Omental fat pad (tissue), 4 donors: ENCODE results near the gene DYSF. TPM values are rescaled to one million over a fixed set of nuclear protein-coding genes. Genes with fewer than 3 reads are reported as not detected.

Experiments used
- ATAC-seq: fragments of 150-250 bp; one replicate; pipeline ENCODE4 v1.9.1; 2016; ENCODE audit warnings: mild to moderate bottlenecking, moderate library complexity; ENCODE audit not compliant: low FRiP score
- DNase-seq: peaks from one replicate; pipeline ENCODE4 v3.0.0-alpha.2; 2019; ENCODE audit warnings: low spot score
- CTCF ChIP-seq, 3 donors: fragments of 450-650 bp; IDR thresholded peaks; one replicate each; pipeline ENCODE4 v1.5.1; 2016 to 2017; ENCODE audit warnings: antibody characterized with exemption in 3 of 3, mild to moderate bottlenecking in 3 of 3, moderate library complexity in 2 of 3
- total RNA-seq, 4 donors: library from RNA; depleted of rRNA; stranded (reverse); fragments of >200 nt; gene quantifications; one replicate each; pipeline ENCODE4 v1.1.0, GENCODE V29; 2016

DYSF gene
- total RNA-seq, 4 donors from 2014 or later = 7.9 to 70.5 (median 17.8) TPM

GRCh38 chr2:71555798-71556454 is 102.6 kb downstream of the DYSF start:
- DNase-seq (no peak), ATAC-seq (no peak)
- TF ChIP-seq CTCF (IDR thresholded peaks at IDR 0.05) = no peak

- DNase-seq (no peak), ATAC-seq (no peak)
- no peak for TF ChIP-seq CTCF (IDR thresholded peaks at IDR 0.05)
Observed at GRCh38 chr2:71556692-71557250, 103.4 kb downstream of the DYSF start.

- no peak for TF ChIP-seq CTCF (IDR thresholded peaks at IDR 0.05)
- ATAC-seq (no peak), DNase-seq (no peak)
Observed at GRCh38 chr2:71557321-71557720, 104.0 kb downstream of the DYSF start.

GRCh38 chr2:71558300-71559051 is 105.1 kb downstream of the DYSF start:
- DNase-seq = no peak
- no peak for TF ChIP-seq CTCF (IDR thresholded peaks at IDR 0.05)
- no peak for ATAC-seq

- TF ChIP-seq CTCF (IDR thresholded peaks at IDR 0.05) = no peak
- DNase-seq (no peak), ATAC-seq (no peak)
Observed at GRCh38 chr2:71559080-71559827, 105.9 kb downstream of the DYSF start.

GRCh38 chr2:71559828-71560637 is 106.7 kb downstream of the DYSF start:
- DNase-seq = no peak
- TF ChIP-seq CTCF (IDR thresholded peaks at IDR 0.05) = no peak
- no peak for ATAC-seq
